GM10266 (cell line): Measurements from ENCODE around the gene LGALSL.

Experiments used
- DNase-seq: peaks from one replicate; pipeline ENCODE4 v3.0.0; 2012; ENCODE audit errors: extremely low spot score
- TF ChIP-seq, protein P1 (sequence below): IDR thresholded peaks from 2 replicates; pipeline ENCODE4 v1.5.1; 2012; ENCODE audit warnings: mild to moderate bottlenecking, low read depth; ENCODE audit not compliant: control insufficient read depth, insufficient read depth; ENCODE audit errors: missing control alignments

Gene LGALSL

DNA sequence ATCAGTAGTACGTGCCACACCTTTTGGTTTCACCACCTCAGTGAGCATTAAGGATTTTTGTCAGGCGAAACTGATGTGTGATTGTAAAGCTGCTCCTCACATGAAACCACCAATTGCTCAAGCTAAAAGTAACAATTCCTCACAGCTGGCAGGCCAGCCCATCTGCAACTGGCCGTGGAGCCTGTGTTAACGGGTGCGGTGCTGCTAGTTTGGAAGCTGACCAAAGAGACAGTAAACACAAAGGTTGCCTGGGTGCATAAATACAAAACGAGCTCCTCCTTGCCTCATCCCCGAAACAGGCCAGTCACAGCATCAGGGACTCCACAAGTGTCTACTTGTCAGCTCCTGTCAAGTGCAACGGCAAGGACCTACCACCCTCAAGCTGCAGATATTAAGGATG lies 32.0 kb downstream of the LGALSL start:
- TF ChIP-seq, protein P1, sequence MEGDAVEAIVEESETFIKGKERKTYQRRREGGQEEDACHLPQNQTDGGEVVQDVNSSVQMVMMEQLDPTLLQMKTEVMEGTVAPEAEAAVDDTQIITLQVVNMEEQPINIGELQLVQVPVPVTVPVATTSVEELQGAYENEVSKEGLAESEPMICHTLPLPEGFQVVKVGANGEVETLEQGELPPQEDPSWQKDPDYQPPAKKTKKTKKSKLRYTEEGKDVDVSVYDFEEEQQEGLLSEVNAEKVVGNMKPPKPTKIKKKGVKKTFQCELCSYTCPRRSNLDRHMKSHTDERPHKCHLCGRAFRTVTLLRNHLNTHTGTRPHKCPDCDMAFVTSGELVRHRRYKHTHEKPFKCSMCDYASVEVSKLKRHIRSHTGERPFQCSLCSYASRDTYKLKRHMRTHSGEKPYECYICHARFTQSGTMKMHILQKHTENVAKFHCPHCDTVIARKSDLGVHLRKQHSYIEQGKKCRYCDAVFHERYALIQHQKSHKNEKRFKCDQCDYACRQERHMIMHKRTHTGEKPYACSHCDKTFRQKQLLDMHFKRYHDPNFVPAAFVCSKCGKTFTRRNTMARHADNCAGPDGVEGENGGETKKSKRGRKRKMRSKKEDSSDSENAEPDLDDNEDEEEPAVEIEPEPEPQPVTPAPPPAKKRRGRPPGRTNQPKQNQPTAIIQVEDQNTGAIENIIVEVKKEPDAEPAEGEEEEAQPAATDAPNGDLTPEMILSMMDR: no peak
- no peak for DNase-seq

DNA sequence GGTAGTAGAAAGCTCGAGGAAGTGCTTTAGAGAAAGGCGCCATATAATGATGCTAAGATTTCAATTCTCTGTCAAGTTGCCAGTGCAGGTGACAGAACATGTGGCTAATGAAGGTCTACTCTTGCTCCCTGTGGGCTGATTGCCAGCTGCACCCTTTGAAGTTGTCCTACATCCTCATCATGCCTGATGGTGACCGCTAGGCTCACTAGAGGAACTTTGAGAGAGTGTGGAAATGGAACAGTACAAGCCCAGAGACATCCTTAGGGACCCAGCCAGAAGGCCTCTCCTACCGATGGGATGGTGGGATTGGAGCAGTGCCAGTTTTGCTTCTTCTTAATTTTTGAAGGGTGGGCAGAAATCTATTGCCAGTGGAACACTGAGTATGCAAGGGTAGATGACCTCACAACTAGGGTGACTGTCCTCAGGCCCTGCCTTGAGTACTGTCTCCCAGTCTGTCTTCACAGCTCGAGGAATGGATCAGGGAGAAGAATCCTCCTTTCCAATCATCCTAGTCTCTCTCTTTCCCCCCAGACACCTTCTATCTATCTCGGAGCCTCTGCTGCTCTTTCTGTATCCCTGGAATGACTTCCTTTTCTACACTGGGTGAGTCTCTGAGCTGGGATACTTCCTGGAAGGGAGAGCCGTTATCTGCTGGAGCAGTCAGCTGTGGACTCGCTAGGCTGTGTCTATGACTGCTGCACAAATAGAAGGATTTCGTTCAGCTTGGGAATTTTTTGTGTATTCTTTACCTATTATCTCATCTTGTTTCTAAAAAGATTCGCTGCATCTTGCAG lies 33.5 kb downstream of the LGALSL start:
- TF ChIP-seq, protein P1: no peak
- no peak for DNase-seq

DNA sequence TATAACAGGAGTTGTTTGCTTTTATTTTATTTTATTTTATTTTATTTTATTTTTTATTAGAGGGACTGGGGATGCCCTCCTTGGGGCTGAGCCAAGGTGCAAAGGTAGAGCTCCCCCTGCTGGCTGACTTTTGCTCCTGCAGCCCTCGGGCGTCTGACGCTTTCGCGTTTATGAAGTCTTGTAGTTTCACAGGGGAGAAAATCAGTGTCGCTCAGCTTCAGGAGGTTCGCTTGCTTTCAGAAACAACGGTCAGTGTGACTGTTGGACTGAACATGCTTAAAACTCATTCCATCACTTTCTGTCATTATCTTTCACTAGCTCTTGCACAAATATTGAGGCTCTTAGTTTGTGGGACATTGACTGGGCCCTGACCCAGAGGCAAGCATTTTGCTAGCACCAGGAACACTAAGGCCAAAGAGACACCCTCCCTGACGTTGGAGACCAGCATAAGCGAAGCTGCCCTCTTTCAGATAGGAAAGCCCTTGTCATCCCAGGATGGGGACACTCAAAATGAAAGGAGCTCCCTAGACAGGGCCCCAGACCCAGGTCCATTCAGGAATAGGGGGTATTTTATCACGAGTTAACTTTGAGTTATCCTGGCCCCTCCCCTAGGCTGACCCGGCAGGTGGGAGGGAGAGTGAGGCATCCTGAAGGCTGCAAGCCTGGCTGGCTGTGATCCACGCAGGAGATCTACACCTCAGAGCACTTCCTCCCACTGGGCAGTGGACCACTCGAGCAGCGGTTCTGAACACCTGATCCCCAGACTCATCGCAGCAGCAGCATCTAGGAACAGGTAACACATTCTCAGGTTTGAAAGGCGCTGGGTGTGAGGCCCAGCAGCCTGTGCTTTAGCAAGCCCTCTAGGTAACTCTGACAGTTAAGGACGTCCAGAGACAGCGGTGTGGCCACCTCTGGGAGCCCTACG lies 34.4 kb downstream of the LGALSL start:
- TF ChIP-seq, protein P1: peak; percentile 94
- peak; percentile 71 for DNase-seq

DNA sequence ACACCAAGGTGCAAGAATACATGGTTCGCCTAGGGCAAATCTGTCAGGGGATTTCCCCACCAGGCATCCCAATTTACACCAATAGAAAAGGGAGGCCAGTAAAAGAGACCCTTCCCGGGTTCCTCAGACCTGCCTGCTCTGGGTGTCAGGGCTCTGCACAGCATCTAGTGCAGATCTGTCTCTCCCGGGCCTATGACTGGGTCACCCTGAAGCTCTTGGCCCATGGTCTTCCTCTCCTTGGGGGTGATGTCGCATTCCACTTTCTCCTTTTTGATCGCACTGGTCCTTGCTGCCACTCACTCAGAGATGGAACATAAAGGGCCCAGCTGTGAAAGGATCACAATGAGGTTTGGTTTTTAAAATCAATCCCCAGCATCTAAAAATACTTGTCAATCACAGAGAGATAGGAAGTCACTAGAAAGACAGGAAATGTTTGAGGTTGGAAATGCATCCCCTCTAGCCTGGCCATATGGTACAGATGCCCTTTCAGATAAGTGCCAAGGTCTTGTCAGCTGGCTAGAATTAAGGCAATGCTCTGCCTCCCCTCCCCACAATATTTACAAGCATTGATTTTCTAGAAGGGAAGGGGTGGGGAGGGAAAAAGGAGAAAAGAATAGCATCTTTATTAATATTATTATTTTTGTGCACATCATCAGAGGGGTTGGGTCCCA lies 35.3 kb downstream of the LGALSL start:
- DNase-seq: no peak
- TF ChIP-seq, protein P1: no peak

DNA sequence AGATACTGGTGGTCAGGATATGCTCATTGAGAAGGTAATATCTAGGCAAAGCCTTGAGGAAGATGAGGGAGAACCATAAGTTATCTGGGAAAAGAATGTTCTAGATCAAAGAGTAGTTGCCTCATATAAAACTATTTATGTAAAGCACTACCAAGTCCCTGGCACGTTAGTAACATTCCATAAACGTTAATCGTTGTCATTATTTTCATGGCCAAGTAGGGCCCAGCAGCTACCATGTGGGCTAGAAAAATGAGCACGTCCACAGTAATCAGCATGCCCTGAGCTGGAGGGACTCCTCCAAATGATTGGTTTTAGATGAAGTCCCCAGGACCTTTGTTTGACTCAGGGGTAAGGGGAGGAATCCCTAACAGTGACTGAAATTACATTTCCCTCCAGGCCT lies 37.5 kb downstream of the LGALSL start:
- DNase-seq: no peak
- TF ChIP-seq, protein P1: no peak

DNA sequence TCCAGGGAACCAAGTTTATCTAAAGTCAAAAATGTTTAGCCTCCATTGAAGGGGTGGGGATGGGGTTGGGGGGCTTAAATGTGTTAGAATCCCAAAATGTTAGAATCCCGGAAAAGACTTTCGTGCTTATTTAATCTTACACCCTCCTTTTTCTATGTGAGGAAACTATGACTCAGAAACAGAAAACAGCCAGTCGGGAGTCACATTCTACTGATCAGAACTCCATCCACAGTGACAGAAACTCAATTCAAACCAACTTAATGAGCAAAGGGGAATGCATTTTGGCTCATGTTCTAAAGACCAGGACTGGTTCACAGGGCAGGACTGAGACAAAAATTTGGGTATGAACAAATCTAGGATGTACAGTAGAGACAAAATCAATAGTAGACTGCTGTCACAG lies 38.3 kb downstream of the LGALSL start:
- TF ChIP-seq, protein P1: no peak
- DNase-seq: no peak
